ENCODE measurements around the gene SGCA.

- TF ChIP-seq CTCF (IDR thresholded peaks at IDR 0.05) (no peak), POLR2A (IDR thresholded peaks at IDR 0.05) (no peak)
These were observed 55.6 kb downstream of the SGCA start for GRCh38 chr17:50221266-50221863.
